Trophoblast cell (in vitro differentiated cells and primary cell): ENCODE measurements around the gene GNS.

Source experiments
- DNase-seq, 2 donors: peaks; one replicate each; pipeline ENCODE4 v3.0.0-alpha.2; 2016
- H2AFZ ChIP-seq: 2 replicates; pipeline ENCODE4 v1.6.1; 2013; ENCODE audit warnings: low read length, moderate library complexity, mild to moderate bottlenecking; ENCODE audit not compliant: insufficient read depth, poor library complexity
- H2AK5ac ChIP-seq: 2 replicates; pipeline ENCODE4 v1.6.1; 2013; ENCODE audit warnings: mild to moderate bottlenecking, low read length
- H2BK120ac ChIP-seq: 2 replicates; pipeline ENCODE4 v1.6.1; 2013; ENCODE audit warnings: low read length, mild to moderate bottlenecking, moderate library complexity; ENCODE audit not compliant: insufficient read depth, poor library complexity
- H2BK12ac ChIP-seq: 2 replicates; pipeline ENCODE4 v1.6.1; 2013; ENCODE audit warnings: mild to moderate bottlenecking, low read length, moderate library complexity
- H2BK5ac ChIP-seq: 2 replicates; pipeline ENCODE4 v1.6.1; 2013; ENCODE audit warnings: low read length, low read depth, moderate library complexity, mild to moderate bottlenecking; ENCODE audit not compliant: poor library complexity
- H3K14ac ChIP-seq: 2 replicates; pipeline ENCODE4 v1.6.1; 2013; ENCODE audit warnings: mild to moderate bottlenecking, low read length
- H3K18ac ChIP-seq: 2 replicates; pipeline ENCODE4 v1.6.1; 2013; ENCODE audit warnings: mild to moderate bottlenecking, low read length
- H3K23ac ChIP-seq: 2 replicates; pipeline ENCODE4 v1.6.1; 2013; ENCODE audit warnings: low read length
- H3K27ac ChIP-seq: 2 replicates; pipeline ENCODE4 v1.5.1; 2013; ENCODE audit warnings: low read depth, mild to moderate bottlenecking, inconsistent platforms, low read length, moderate library complexity
- H3K27me3 ChIP-seq: 2 replicates; pipeline ENCODE4 v1.6.1; 2013; ENCODE audit warnings: inconsistent platforms, mild to moderate bottlenecking, low read length, moderate library complexity; ENCODE audit not compliant: insufficient read depth
- H3K36me3 ChIP-seq, 2 experiments: 1 replicate in 1 of 2; 2 replicates in 1 of 2; pipeline ENCODE4 v1.6.1; 2013; ENCODE audit warnings: low read length in 2 of 2, mild to moderate bottlenecking in 2 of 2, moderate library complexity in 1 of 2; ENCODE audit not compliant: insufficient read depth in 2 of 2, control insufficient read depth in 1 of 2
- H3K4ac ChIP-seq: 2 replicates; pipeline ENCODE4 v1.6.1; 2013; ENCODE audit warnings: low read depth, mild to moderate bottlenecking, low read length, moderate library complexity
- H3K4me1 ChIP-seq, 2 experiments: 1 replicate in 1 of 2; 2 replicates in 1 of 2; pipeline ENCODE4 v1.6.1; 2013; ENCODE audit warnings: low read length in 2 of 2, mild to moderate bottlenecking in 2 of 2, moderate library complexity in 1 of 2; ENCODE audit not compliant: insufficient read depth in 2 of 2, control insufficient read depth in 1 of 2
- H3K4me2 ChIP-seq: 2 replicates; pipeline ENCODE4 v1.6.1; 2013; ENCODE audit warnings: inconsistent platforms, mild to moderate bottlenecking, low read length, moderate library complexity
- H3K4me3 ChIP-seq: 2 replicates; pipeline ENCODE4 v1.5.1; 2013; ENCODE audit warnings: mild to moderate bottlenecking, low read depth, low read length, inconsistent platforms
- H3K79me1 ChIP-seq: one replicate; pipeline ENCODE4 v1.6.1; 2013; ENCODE audit warnings: low read length
- H3K79me2 ChIP-seq: 2 replicates; pipeline ENCODE4 v1.6.1; 2013; ENCODE audit warnings: low read length, mild to moderate bottlenecking; ENCODE audit not compliant: control insufficient read depth, insufficient read depth, poor library complexity
- H3K9ac ChIP-seq: 2 replicates; pipeline ENCODE4 v1.6.1; 2013; ENCODE audit warnings: mild to moderate bottlenecking, low read length
- H3K9me3 ChIP-seq: 2 replicates; pipeline ENCODE4 v1.6.1; 2013; ENCODE audit warnings: low read depth, mild to moderate bottlenecking, control low read depth, inconsistent platforms, low read length; ENCODE audit not compliant: insufficient read depth
- H4K12ac ChIP-seq: 2 replicates; pipeline ENCODE4 v1.6.1; 2013; ENCODE audit warnings: low read depth, mild to moderate bottlenecking, low read length, moderate library complexity
- H4K8ac ChIP-seq: 2 replicates; pipeline ENCODE4 v1.6.1; 2013; ENCODE audit warnings: low read depth, mild to moderate bottlenecking, low read length, moderate library complexity
- H4K91ac ChIP-seq: one replicate; pipeline ENCODE4 v1.6.1; 2013; ENCODE audit warnings: low read depth, mild to moderate bottlenecking, low read length, moderate library complexity
- WGBS: extraction: QIAGEN DNeasy Blood & Tissue Kit; methylation state at CpG from one replicate; pipeline ENCODE4 v1.1.7; 2013; ENCODE audit warnings: missing lambda C conversion rate; ENCODE audit not compliant: insufficient read length, insufficient coverage; ENCODE audit errors: extremely low coverage; 5-methylcytosine and 5-hydroxymethylcytosine counted together

The GNS gene

DNA sequence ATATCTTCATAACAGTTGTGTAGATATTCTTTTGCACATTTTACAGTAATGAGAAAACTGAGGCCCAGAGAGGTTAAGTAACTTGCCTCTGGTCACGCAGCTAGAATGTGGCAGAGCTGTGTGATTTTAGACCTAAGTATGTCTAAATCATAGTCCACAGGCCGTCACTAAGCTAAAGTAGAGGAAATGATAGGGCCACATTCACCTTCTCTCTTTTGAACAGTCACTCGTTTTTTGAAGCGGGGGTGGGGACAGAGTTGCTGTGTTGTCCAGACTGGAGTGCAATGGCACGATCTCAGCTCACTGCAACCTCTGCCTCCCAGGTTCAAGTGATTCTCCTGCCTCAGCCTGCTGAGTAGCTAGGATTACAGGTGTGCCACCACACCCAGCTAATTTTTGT is 80.4 kb downstream of the GNS start:
- no peak overlapping the region for H2AFZ ChIP-seq

GRCh38 chr12:64678248-64678647 is 81.0 kb downstream of the GNS start:
- H2AFZ ChIP-seq: no peak overlapping the region
- no peak overlapping the region for H4K12ac ChIP-seq
- peaks cover 2% of the 10 kb centered on the region for H3K79me2 ChIP-seq
- no peak overlapping the region for H3K14ac ChIP-seq
- DNase-seq: no peak
- no peak overlapping the region for H3K4me2 ChIP-seq
- no peak overlapping the region for H3K27ac ChIP-seq
- H3K9me3 ChIP-seq: no peaks in the 10 kb centered on the region
- no peaks in the 10 kb centered on the region for H3K36me3 ChIP-seq
- H2BK12ac ChIP-seq: no peak overlapping the region
- H3K18ac ChIP-seq: no peak overlapping the region
- no peak overlapping the region for H3K23ac ChIP-seq
- H3K27me3 ChIP-seq: no peaks in the 10 kb centered on the region
- H3K4me1 ChIP-seq: peaks cover 3 to 15% of the 10 kb centered on the region in 2 experiments
- no peak overlapping the region for H3K4ac ChIP-seq
- WGBS: no CpG with 5 or more reads among the region's 2 CpGs
- H2AK5ac ChIP-seq: peak overlapping the region; percentile 35
- no peak overlapping the region for H3K4me3 ChIP-seq
- no peak overlapping the region for H3K9ac ChIP-seq
- no peaks in the 10 kb centered on the region for H3K79me1 ChIP-seq
- no peak overlapping the region for H2BK120ac ChIP-seq
- no peak overlapping the region for H4K8ac ChIP-seq
- H4K91ac ChIP-seq: no peak overlapping the region
- no peak overlapping the region for H2BK5ac ChIP-seq

More for the DNA sequence above, 80.4 kb downstream of the GNS start:
- Histone ChIP-seq H3K4me1 (peaks cover 3 to 15% of the 10 kb centered on the region in 2 experiments), H2BK120ac (no peak overlapping the region), H3K23ac (no peak overlapping the region), H3K4me3 (no peak overlapping the region), H3K27ac (no peak overlapping the region), H3K4ac (no peak overlapping the region), H2BK5ac (no peak overlapping the region), H4K8ac (no peak overlapping the region), H4K12ac (no peak overlapping the region), H3K79me1 (no peaks in the 10 kb centered on the region), H3K14ac (no peak overlapping the region), H3K79me2 (peaks cover 2% of the 10 kb centered on the region), H3K9ac (no peak overlapping the region), H3K36me3 (no peaks in the 10 kb centered on the region), H3K4me2 (no peak overlapping the region), H2AK5ac (no peak overlapping the region), H3K9me3 (no peaks in the 10 kb centered on the region), H2BK12ac (no peak overlapping the region), H4K91ac (no peak overlapping the region), H3K27me3 (no peaks in the 10 kb centered on the region), H3K18ac (no peak overlapping the region)
- DNase-seq: no peak
- WGBS: no CpG with 5 or more reads among the region's 5 CpGs

DNA sequence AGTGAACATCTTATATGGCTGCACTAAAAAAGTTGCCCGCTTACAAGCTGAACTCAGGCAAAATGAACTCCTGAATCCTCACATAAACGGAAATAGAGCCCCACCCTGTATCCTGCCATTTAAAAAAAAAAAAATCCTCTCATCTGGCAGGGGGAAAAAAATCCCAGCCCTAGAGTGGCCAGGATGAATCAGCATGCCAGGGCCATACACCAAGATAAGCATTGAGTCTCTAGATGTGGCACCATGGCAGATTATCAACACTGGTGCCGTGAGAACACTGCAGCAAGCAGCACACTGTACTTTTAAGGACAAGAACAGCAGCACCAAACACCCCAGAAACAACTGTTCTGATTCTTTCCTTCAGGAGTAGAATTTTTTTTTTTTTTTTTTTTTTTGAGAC is 83.4 kb downstream of the GNS start:
- Histone ChIP-seq H2BK5ac (no peak overlapping the region), H3K36me3 (no peaks in the 10 kb centered on the region), H3K4me1 (peaks cover 14 to 17% of the 10 kb centered on the region in 2 experiments), H4K12ac (no peak overlapping the region), H3K27ac (no peak overlapping the region), H3K4ac (peak overlapping the region; percentile 33), H3K4me3 (no peak overlapping the region), H3K9ac (no peak overlapping the region), H4K91ac (no peak overlapping the region), H3K9me3 (no peaks in the 10 kb centered on the region), H3K79me2 (peaks cover 2% of the 10 kb centered on the region), H3K27me3 (no peaks in the 10 kb centered on the region), H2AK5ac (no peak overlapping the region), H2AFZ (no peak overlapping the region), H3K4me2 (no peak overlapping the region), H3K18ac (no peak overlapping the region), H2BK12ac (no peak overlapping the region), H3K14ac (no peak overlapping the region), H3K79me1 (peaks cover 2% of the 10 kb centered on the region), H4K8ac (no peak overlapping the region), H3K23ac (no peak overlapping the region), H2BK120ac (no peak overlapping the region)
- DNase-seq: no peak
- WGBS: no CpG with 5 or more reads among the region's 3 CpGs

- no peaks in the 10 kb centered on the region for H3K27me3 ChIP-seq
- H3K4ac ChIP-seq: no peak overlapping the region
- no peak overlapping the region for H2BK5ac ChIP-seq
- no peaks in the 10 kb centered on the region for H3K36me3 ChIP-seq
- H2AK5ac ChIP-seq: no peak overlapping the region
- H4K12ac ChIP-seq: no peak overlapping the region
- H3K14ac ChIP-seq: no peak overlapping the region
- no peak overlapping the region for H3K27ac ChIP-seq
- peak overlapping the region; percentile 56 for H3K18ac ChIP-seq
- H3K9me3 ChIP-seq: no peaks in the 10 kb centered on the region
- no CpG with 5 or more reads among the region's 10 CpGs for WGBS
- H2AFZ ChIP-seq: no peak overlapping the region
- no peak overlapping the region for H3K4me2 ChIP-seq
- H4K91ac ChIP-seq: no peak overlapping the region
- H3K79me1 ChIP-seq: peaks cover 2% of the 10 kb centered on the region
- no peak overlapping the region for H4K8ac ChIP-seq
- H3K23ac ChIP-seq: peak overlapping the region; percentile 23
- H3K79me2 ChIP-seq: peaks cover 2% of the 10 kb centered on the region
- no peak overlapping the region for H2BK120ac ChIP-seq
- peaks cover 18 to 21% of the 10 kb centered on the region in 2 experiments for H3K4me1 ChIP-seq
- H3K4me3 ChIP-seq: no peak overlapping the region
- DNase-seq: peak; percentile 31 to 69
- H2BK12ac ChIP-seq: no peak overlapping the region
- no peak overlapping the region for H3K9ac ChIP-seq
Observed at GRCh38 chr12:64674367-64674922, 84.8 kb downstream of the GNS start.
